Activated CD4-positive, alpha-beta T cell treated with anti-CD3 and anti-CD28 coated beads, Interleukin-2, amount 50 U/mL, for 24 hours (primary cell): ENCODE results near the gene MCTP2.

Experiments used
- DNase-seq, 2 donors: peaks; one replicate each; pipeline ENCODE4 v3.0.0-alpha.2; 2020; ENCODE audit warnings: low read depth in 1 of 2, low spot score in 1 of 2

MCTP2 gene

DNA sequence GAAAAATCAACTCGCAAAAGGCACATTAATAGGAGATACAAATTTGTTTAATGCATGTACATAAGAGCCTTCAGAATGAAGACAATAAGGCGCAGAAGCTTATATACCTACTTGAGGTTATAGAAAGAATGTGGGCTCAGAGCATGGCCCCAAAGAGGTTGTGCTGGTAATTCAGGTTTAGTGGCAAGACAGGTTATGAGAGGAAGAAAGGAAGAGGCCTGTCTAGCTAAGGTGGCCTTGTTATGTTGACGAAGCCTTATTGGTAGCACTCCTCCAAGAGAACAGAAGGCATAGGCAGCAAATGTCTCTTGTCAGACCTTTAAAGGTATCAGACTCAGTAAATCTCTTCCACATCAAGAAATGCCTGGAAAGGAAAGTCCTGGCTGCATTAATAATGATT is 290.8 kb downstream of the MCTP2 start:
- no peak for DNase-seq

DNA sequence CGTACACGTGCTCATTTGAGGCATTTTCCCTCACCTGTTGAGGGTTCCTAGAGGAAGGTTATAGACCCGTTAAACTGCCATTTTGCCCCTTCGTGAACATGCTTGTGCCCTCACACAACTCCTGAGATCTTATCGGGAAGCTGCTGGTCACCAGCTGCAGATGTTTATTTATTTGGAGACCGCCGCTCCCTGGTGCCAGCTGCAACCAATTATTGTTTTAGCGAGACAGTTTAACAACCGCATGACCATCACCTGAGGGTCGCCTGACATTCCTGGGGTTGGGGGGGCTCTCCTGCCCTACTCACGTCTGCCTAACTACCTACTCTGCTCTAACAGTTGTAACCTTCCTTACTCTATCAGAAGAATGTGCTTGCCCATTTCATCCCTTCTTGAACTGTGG is 292.5 kb downstream of the MCTP2 start:
- no peak for DNase-seq

DNA sequence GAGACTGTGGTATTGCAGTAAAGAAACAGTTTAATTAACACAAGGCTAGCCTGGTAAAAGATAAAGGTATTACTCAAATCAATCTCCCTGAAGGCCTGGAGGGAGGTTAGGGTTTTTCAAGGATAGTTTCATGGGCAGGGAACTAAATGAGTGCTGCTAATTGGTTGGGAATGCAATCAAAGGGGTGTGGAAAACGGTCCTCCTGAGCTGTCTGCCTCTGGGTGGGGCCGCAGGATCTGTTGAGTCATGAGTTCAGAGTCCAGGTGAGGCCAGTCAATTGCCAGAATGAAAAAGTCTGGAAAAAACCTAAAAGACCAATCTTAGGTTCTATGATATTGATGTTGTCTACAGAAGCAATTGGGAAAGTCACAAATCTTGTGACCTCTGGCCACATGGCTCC is 293.2 kb downstream of the MCTP2 start:
- DNase-seq, result no peak

GRCh38 chr15:94526071-94526689 is 294.8 kb downstream of the MCTP2 start:
- no peak for DNase-seq

DNA sequence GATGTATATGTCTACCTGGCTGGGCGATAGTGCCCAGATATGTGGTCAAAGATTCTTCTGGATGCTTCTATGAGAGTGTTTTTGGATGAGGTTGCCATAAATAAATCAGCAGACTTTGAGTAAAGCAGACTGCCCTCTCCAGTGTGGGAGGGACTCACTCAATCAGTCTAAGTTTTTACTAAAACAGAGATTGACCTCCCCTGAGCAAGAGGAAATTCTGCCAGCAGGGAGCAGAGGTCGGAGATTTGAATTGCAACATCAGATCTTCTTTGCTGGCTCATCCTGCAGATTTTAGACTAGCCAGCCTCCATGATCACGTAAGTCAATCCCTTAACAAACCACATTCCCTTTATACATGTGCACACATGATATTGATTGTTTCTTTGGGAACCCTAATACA is 300.9 kb downstream of the MCTP2 start:
- DNase-seq, result no peak
